ENCODE measurements around the gene APC.

DNA sequence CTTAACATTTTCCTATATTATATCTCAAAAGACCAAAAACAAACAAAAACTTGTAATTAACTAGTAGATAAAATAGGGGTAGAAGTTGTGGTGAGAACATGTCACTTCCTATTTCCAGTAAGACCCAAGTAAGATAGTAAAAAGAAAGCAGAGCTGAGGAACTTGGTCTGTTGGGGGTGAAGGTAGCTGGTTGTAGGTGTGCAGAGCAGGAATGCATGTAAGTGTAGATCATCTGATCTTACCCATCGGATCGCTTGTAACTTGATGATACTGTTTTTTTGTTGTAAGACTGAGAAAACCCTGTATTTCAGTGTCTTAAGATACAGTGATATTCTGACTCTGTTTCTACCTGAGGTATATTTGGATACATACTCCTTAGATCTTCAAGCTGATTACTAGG is 129.1 kb downstream of the APC start:
- TF ChIP-seq TAF1 (IDR thresholded peaks at IDR 0.05; ENCODE audit: borderline replicate concordance, low read depth, low read length) (no peak), POLR2A (IDR thresholded peaks at IDR 0.05; ENCODE audit: low read depth, low read length) (no peak), POLR2AphosphoS5 (IDR thresholded peaks at IDR 0.05; ENCODE audit: low read depth, low read length) (no peak)
